GM18508 (cell line): Measurements from ENCODE around the gene CFAP73.

Experiments used
- ATAC-seq: cut with Tn5 transposase; IDR thresholded peaks from one replicate; pipeline ENCODE4 v1.9.1; 2021; ENCODE audit warnings: moderate number of reproducible peaks; ENCODE audit not compliant: insufficient read depth, unreplicated experiment

CFAP73 gene

GRCh38 chr12:113207613-113208040 lies 58.1 kb downstream of the CFAP73 start:
- no peak for ATAC-seq

DNA sequence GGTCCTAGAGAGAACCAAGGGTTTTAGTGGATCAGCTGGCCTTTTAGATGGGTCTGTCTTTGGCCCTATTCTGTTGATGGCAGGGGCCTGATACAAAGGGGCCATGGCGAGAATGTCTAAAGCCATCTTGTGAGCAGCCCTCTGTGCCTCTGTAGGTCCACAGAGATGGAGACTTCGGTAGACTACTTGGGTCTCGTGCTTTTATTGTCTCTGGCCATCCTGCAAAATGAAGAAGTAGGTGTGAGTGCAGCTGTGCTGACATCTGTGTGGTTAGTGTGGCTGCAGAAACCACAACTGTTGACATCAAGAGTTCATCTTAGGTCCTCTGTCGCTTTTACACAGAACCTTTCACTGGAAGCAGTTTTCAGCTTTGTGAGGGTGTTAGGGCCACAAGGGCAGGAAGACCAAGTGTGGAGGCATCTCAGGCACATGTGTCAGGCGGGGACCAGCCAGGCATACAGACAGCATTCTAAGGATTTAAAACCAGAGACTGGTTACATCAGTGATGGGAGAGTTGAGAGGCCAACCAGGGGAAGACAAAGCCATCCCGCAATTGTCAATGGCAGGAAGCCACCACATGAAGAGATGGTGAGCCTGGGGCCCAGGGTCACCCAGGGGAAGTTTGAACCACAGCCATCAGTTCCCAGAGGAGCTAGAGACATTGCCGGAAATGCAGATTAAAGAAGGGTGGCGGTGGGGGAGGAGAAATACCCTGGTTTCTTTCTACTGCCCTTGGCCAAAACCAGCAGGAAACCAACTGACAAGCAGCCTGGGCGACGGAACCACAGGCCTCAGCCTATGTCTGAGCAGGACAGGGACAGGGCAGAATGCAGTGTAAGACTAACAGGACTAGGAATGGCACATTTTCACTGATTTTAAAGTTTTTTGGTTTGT lies 58.8 kb downstream of the CFAP73 start:
- peak; percentile 63 for ATAC-seq
